Jurkat, Clone E6-1 (cell line): Measurements from ENCODE around the gene KCNH1.

Experiments
- DNase-seq: peaks from one replicate; pipeline ENCODE4 v3.0.0-alpha.2; 2011; ENCODE audit warnings: low read depth, low spot score
- H3K4me3 ChIP-seq: 2 replicates; pipeline ENCODE4 v1.5.1; 2011; ENCODE audit warnings: mild to moderate bottlenecking, low read length, control low read depth, moderate library complexity

Gene KCNH1

DNA sequence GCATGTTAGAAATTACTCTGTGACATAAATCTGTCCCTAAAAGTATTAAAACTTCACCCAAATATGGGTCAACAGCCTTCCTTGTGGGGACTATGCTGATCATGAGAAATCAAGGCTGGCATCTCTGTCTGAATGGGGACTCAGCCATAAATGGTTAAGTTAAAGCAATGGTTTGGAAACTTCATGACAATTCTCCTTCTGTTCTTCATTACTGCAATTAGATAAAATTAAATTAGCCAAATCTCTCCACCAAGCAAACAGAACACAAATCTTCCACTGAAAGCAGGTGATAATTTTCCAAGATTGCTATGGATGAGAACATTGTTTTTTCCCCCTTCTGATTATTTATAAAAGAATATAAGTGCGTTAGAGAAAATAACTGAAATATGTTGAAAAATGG is 346.1 kb downstream of the KCNH1 start:
- DNase-seq = no peak

DNA sequence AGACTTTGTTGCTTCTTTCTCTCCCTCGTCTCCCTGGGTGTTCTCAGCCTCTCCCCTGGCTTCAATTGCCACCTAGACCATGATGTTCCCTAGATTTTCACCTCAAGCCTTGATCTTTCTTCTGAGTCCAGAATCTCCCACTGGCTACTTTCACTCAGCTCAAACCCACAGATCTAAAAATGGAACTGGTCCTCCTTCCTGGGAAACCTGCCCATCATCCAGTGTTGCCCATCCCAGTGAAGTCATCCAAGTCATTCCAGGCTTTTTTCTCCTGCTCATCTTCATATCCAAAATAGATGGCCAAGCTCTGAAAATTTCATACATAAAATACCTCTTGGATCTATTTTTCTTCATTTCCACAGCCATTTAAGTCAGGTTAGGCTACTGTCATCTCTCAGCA is 347.4 kb downstream of the KCNH1 start:
- no peak for DNase-seq
- H3K4me3 ChIP-seq = no peak overlapping the region

More for the DNA sequence above, 346.1 kb downstream of the KCNH1 start:
- H3K4me3 ChIP-seq = no peak overlapping the region

DNA sequence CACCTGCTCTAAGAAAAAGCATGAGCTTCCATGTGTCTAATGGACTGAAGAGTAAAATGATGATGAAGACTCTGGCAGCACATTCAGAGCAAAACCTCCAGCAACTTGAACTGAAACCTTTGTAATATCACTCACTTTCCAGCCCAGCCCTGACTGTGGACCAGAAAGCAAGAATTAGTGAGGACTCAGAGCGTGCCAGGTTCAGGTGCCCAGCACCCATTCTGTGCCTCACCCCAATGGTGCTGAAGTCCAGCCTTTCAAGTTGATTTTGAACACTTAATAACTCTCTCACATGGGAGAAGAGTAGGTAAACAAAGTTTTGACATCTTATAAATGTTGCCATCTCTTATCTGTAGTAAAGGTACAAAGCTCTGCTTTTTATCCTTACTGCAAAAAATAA is 350.0 kb downstream of the KCNH1 start:
- DNase-seq = no peak
- H3K4me3 ChIP-seq = no peak overlapping the region

DNA sequence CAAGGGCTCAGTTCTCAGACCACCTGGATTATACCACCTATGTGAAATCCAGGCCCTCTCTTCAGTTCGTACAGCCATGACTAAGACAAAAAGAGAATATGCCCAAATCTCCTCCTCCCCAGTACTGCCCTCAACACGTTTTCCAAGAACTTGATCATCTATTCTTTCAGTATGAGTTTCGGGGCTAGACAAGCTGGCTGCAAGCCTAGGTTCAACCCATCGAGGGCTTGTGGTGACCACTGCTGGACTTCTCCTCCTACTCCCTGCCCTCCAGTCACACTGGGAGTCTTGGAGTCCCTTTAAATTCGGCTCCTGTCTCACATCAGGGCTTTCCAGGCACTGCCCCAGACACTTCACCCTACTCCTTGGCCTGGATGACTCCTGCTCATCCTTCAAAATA is 352.3 kb downstream of the KCNH1 start:
- no peak for DNase-seq
- H3K4me3 ChIP-seq = no peak overlapping the region

DNA sequence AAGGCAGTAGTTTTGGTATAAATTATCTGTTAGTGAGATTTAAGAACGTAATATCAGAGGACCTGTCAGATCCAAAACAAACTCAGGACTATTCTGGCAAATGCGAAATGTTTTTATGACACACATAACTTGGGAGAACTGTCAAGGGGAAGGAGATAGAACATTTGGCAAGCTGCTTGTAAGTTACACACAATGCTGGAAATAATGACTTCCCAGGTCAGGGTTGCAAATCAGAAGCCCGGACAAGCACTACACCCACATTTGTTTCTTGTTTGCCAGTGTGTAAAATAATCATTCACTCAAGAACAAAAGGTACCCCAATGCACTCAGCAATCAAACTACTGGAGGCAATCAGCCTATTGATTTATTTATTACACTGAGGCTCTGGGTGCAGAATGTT is 354.7 kb downstream of the KCNH1 start:
- H3K4me3 ChIP-seq = no peak overlapping the region
- no peak for DNase-seq

DNA sequence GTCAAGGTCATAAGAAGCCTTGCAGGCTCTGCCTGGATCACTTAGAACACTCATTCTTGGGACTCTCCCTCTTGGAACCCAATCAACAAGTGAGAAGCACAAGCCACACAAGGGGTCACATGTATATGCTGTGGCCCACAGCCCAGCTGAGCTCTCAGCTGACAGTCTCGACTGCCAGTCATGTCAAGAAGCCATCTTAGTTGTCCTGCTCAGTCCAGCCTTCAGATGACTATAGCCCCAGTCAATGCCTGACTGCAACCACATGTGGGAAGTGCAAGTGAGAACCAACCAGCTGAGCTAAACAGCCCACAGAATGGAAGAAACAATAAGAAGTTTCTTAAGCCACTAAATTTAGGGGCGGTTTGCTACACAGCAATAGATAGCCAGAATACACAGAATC is 356.0 kb downstream of the KCNH1 start:
- DNase-seq = no peak
- H3K4me3 ChIP-seq = no peak overlapping the region

DNA sequence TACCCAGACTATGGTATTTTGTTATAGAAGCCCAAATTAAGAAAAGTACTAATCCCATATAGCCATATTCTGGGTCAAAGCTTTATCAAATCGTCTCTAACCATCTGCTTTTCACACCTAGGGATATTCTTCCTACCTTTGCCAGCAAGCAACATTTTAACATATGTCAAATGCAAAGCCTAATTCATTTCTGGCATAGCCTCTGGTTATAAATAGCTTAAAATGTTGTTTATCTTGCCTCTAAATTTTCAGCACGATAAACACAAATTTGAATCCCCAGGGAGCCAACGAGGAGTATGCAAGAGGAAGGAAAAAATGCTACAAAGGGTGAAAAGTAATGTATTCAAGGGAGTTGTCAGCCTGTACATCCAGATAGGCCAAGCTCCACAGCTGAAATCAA is 357.2 kb downstream of the KCNH1 start:
- DNase-seq = no peak
- H3K4me3 ChIP-seq = no peak overlapping the region

DNA sequence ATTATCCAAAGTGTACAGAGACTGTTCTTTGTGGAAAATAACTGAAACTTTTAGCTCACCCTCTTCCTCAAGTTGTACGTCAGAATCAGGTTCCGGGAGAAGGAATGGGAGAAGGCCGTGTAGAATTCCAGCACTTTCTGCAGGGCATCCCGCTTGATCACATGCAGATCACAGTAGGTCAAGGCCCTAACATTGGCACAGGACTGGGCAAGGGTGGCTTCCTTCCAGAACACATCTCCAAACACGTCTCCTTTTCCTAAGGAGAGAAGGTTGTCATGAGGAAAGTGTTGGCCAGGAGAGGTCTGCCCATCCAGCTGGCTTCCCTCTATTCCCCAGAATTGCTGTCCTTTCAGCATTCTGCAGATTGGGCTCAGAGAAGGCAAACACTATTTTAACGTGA is 358.7 kb downstream of the KCNH1 start:
- no peak overlapping the region for H3K4me3 ChIP-seq
- DNase-seq = no peak

DNA sequence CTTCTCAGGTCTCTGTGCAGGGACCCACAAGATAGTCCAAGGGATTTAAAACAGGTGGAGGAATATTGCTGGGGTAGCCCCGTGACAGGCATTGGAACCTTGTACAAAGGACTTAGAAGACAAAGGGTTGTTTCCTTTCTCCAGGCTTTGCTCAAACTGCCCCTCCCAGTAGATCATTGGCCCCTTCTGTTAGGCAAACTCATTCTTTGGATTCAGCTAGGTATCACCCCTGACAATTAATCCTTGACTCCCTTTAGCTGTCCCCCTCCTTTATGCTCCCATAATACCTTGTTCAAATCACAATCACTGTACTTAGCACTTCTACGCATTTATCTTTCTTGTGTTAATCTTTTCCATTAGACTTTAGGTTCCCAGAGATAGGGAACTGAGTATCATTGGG is 360.5 kb downstream of the KCNH1 start:
- H3K4me3 ChIP-seq = no peak overlapping the region
- no peak for DNase-seq

DNA sequence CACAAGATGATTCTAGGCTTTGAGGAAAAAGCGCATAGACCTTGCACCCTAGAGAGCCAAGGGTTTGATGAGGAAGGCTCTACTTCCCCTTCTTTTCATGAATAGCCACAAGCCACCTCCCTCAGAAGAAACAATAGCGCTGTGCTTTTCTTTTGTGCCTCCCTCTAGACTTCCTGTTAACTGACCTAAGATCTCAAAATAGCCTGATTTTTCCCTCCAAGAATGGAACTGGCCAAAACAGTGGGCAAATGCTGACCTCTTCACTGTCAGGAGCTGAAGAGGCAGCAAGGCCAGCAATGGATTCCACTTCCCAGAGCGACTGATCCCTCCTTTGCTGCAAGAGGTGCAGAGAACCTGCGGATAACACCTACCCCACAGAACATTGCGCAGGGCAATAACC is 362.8 kb downstream of the KCNH1 start:
- H3K4me3 ChIP-seq = no peak overlapping the region
- no peak for DNase-seq

DNA sequence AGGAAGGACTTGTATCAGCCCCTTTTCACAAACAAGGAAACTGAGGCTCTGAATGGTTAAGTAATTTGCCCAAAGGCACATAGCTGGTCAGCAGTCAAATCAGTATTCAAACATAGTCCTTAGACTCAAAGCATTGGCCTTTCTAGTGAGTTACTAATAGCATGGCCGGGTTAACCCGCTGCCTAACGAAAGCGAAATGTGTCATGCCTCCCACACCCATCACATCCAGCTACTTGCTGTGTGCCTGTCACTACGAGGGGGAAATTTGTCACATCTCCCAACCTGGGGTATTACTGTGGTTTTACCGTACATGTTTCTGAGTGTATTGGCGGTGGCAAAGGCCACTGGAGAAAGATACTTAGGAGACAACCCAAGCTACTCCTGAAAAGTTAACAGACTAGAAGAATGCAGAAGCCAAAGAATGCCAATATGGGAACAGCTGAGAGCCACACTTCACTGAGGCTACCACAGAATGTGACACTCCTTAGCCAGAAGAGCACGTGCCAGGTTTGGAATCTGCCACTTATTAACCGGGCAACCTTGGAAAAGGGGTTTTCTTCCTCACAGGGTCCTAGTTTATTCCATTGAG is 363.5 kb downstream of the KCNH1 start:
- no peak for DNase-seq

DNA sequence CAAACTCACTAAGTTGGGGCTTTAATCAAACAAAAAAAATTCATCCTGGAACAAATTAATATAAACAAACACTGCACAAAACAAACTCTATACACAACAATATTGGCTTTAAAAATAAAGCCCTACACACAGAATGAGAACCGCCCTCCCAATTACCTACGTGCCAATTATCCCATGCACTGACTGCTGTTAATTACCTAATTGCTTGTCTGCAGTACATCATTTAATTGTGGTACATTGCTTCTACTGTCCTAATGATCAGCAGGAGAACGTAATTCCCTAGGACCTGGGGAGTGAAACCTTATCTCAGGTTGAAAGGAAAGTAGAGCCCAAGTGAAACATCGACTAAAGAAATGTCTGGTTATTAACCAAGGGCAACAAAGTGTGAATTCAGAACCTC is 364.5 kb downstream of the KCNH1 start:
- DNase-seq = no peak

More for the DNA sequence above, 363.5 kb downstream of the KCNH1 start:
- no peak overlapping the region for H3K4me3 ChIP-seq

DNA sequence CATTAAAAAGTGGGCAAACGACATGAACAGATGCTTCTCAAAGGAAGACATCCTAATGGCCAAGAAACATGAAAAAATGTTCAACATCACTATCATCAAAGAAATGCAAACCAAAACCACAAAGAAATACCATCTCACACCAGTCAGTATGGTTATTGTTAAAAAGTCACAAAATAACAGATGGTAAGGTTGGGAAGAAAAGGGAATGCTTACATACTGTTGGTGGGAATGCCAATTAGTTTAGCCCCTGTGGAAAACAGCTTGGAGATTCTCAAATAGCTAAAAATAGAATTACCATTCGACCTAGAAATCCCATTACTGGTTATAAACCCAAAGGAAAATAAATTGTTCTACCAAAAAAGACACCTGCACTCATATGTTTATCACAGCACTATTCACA is 369.4 kb downstream of the KCNH1 start:
- DNase-seq = no peak
- no peak overlapping the region for H3K4me3 ChIP-seq

More for the DNA sequence above, 364.5 kb downstream of the KCNH1 start:
- no peak overlapping the region for H3K4me3 ChIP-seq

DNA sequence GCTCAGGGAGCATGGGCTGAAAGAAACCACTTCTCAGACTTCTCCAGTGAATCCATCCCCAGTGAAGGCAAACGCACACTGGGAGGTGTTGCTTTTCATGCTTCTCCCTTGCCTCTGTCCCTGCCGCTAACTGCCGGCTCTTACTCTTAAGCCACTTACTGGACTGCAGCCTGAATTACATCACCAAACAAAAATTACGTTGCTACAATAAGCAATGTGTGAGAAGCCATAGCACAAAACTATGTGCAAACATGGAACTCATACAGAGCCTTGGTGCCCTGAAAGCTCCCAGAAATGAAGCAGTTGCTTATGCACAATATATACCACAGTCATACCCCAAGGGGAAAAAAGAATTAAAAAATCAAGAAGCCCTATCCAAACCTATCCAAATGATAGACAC is 375.2 kb downstream of the KCNH1 start:
- no peak for DNase-seq
- H3K4me3 ChIP-seq = no peak overlapping the region

DNA sequence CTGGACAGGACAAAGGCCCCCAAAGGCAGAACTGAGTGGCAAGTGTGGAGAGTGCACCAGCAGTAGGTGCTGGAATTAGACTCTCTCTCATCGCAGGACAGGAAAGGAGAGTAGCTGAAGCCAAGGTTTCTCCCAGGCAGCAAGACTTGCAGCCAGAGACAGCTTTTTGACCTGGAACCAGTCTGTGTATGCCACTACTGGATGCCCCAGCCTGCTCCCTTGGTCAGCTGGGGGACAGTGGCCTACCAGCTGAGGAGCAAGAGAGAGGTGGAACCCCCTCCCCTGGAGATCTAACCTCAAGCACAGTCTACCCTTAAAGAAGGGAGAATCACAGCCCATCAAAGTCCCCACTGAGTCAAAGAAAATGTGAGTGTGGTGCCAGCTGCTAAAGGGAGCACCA is 375.7 kb downstream of the KCNH1 start:
- no peak for DNase-seq
- H3K4me3 ChIP-seq = no peak overlapping the region

DNA sequence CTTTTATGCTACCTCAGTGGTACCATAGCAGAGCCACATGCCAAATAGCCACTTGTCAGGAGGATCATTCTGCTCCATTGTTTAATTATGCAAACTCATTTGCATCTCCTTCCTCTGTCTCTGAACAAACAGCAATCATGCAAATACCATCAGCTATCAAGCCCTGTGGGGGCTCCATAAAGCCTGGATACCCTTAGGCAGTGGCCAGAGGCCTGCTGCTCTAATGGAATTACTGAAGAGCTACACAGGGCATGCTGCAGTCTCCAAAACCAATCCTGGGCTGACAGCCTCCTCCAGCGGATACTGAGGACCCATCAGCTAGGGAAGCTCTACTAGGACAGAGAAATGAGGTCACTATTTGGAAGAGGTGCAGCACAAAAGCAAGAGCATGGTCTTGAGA is 376.3 kb downstream of the KCNH1 start:
- no peak overlapping the region for H3K4me3 ChIP-seq
- DNase-seq = no peak

DNA sequence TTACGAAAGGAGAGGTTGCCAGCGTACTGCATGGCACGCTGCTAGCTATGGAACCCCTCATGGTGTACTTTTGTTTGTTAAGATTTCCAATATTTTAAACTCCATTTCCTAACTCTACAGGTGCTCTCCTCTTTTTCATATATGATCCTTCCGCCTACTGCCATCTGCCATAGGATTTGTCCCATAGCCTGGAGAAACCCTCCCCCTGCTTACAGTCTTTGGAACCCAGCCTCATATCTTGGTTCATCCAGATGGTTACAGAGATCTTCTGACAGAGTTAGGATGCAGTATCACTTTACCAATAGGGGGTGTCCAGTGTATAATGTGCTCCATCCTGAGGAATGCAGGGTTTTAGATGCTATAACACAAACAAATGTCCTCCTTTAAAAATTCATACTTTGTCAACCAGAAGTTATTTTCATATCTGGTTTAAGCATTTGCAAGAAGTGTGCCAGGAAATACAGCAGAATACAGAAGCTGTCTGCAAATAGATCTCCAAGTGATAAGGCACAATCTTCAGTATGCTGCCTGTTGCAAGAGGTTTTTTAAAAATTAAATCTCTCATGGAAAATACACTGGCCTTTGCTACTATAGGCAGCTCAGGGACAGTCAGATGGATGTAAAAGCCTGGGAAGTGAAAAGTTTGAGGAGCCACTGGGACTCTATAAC is 377.8 kb downstream of the KCNH1 start:
- no peak for DNase-seq
- H3K4me3 ChIP-seq = no peak overlapping the region

DNA sequence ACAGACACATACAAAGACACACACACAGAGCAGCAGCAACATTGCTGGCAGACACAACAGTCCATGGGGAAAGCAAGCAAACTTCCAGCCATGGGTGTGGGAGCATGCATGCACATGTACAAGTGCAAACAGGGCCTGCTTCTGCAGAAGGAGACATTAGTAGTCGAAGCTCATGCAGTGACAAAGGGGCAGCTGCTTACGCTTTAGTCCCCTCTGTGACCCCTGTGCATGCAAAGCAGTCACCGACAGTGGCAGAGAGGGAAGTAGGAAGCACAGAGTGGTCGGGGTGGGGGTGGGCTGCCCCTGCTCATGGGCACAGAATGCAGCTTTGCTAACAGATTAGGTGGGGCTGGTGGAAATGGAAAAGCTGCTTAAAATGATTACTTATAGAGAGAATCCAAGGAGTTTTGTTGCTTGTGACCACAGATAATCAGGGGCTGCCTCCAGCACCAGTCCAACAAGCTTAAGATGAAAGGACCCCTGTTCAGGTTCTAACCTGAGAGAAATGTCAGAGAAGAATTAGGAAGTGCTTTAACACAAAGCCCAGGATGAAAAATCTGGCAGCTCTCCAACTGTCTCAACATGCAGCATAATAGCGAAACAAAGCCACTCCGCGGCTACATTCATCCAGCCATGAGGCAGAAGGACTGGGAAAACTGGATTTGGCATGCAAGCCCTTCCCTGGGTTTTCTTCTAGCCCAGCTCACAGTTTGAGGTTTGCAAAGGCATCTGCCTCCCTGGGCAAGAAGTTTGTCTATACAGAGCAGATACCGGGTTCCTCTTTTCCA is 378.9 kb downstream of the KCNH1 start:
- H3K4me3 ChIP-seq = no peak overlapping the region
- no peak for DNase-seq

DNA sequence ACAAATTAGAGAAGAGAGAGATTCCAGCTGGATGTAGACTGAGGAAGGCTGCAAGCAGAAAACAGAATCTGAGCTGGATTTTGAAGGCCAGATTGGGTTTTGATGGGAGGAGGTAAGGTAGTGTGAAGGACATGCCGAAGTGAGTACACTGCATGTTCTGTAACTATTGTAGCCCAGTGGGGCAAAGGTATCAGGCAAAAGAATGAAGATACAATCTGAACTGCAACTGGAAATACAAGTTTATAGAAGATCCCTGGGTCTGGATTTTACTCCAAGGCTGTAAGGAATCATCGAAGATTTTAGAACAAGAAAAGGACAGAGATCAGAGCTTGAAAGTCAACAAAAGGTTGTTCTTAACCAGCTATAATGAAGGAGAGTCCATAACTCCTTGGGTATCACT is 382.0 kb downstream of the KCNH1 start:
- no peak for DNase-seq
- no peak overlapping the region for H3K4me3 ChIP-seq

DNA sequence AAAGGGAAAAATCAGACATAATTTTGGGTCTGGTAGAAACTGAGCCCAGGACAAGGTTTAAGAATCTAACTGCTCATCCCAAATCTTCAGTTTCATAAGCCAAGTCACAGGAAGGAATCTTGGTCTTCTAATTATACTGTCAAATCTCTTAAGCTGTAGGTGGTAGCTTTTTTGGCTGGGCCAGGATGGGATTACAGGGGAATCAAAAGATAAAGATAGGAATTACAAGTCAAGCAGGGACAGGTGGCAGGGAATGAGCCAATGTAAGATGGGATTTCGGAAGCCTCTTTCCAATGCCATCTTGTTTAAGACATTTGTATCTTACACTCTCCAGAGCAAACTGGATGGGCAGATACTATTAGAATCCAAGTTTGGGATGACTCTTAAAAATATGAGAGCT is 383.5 kb downstream of the KCNH1 start:
- H3K4me3 ChIP-seq = no peak overlapping the region
- no peak for DNase-seq

DNA sequence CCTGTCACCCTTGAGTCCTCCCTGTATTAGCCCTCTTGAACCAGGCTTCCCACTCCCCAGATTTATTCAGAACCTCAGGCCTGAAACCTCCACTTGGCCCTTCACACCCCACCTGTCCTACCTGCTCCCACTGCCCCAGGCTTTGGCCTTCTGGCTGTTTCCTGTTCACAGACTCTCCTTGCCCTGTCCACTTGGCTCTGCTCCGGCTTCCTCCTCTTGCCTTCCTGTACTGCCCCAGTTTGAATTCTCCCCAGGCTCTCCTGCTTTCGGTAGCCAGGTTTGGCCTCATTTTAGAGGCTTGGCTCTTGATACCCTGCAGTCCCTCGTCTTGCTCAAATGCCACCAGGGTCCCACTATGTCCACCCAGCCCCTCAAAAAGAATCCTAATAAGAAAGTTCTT is 385.2 kb downstream of the KCNH1 start:
- no peak for DNase-seq
- H3K4me3 ChIP-seq = no peak overlapping the region
